IMR-90 (cell line): ENCODE measurements around the gene LCN12. TPM values are rescaled to one million over a fixed set of nuclear protein-coding genes. Genes with fewer than 3 reads are reported as not detected.

Experiments
- ATAC-seq: fragments of 200-7000 bp; cut with Tn5 transposase; 2 replicates; pipeline ENCODE4 v1.9.1; 2020; ENCODE audit warnings: low read depth, mild to moderate bottlenecking, moderate library complexity
- BruUV-seq: library from RNA; stranded (reverse); fragments of 400-500 nt; replicated peaks from 2 replicates; lab custom pipeline; 2021; lab: Mats Ljungman, UMichigan
- CTCF ChIA-PET: fragments of 300-600 bp; formaldehyde crosslinking; extraction: SDS; loops from one replicate; lab custom pipeline; 2021; ENCODE audit warnings: antibody characterized with exemption; lab: Yijun Ruan, JAX
- POLR2A ChIA-PET: fragments of 300-600 bp; sonication (Branson Sonifier 250); formaldehyde crosslinking; loops from one replicate; lab custom pipeline; 2022; ENCODE audit warnings: antibody characterized with exemption; ENCODE audit not compliant: unreplicated experiment; lab: Charles Lee
- DNase-seq: peaks from one replicate; pipeline ENCODE4 v3.0.0; 2013
- H2AFZ ChIP-seq: replicated peaks from 2 replicates; pipeline ENCODE3; 2013; ENCODE audit warnings: low read length, mild to moderate bottlenecking; ENCODE audit not compliant: poor library complexity
- H2AK5ac ChIP-seq: 2 replicates; pipeline ENCODE4 v1.6.1; 2013; ENCODE audit warnings: low read depth, low read length, inconsistent platforms
- H2AK9ac ChIP-seq: replicated peaks from 2 replicates; pipeline ENCODE3; 2013; ENCODE audit warnings: mild to moderate bottlenecking, low read depth, low read length, moderate library complexity; ENCODE audit not compliant: poor library complexity
- H2BK120ac ChIP-seq: 2 replicates; pipeline ENCODE4 v1.6.1; 2013; ENCODE audit warnings: low read depth, low read length, inconsistent platforms
- H2BK15ac ChIP-seq: 3 replicates; pipeline ENCODE4 v1.6.1; 2013; ENCODE audit warnings: low read depth, low read length, inconsistent platforms
- H2BK20ac ChIP-seq: 2 replicates; pipeline ENCODE4 v1.6.1; 2013; ENCODE audit warnings: low read depth, mild to moderate bottlenecking, inconsistent platforms, low read length, moderate library complexity
- H2BK5ac ChIP-seq: 2 replicates; pipeline ENCODE4 v1.6.1; 2013; ENCODE audit warnings: mild to moderate bottlenecking, low read depth, low read length, inconsistent platforms; ENCODE audit not compliant: poor library complexity, severe bottlenecking
- H3K14ac ChIP-seq: replicated peaks from 2 replicates; pipeline ENCODE4 v1.6.1; 2013; ENCODE audit warnings: low read depth, low read length, inconsistent platforms
- H3K18ac ChIP-seq: 2 replicates; pipeline ENCODE4 v1.6.1; 2013; ENCODE audit warnings: low read depth, low read length, control low read depth
- H3K23ac ChIP-seq: 2 replicates; pipeline ENCODE4 v1.6.1; 2013; ENCODE audit warnings: low read depth, low read length, inconsistent platforms
- H3K27ac ChIP-seq: 2 replicates; pipeline ENCODE4 v1.5.1; 2013; ENCODE audit warnings: mild to moderate bottlenecking, control low read depth, low read length; ENCODE audit not compliant: insufficient read depth
- H3K27me3 ChIP-seq: 2 replicates; pipeline ENCODE4 v1.6.1; 2013; ENCODE audit warnings: low read length; ENCODE audit not compliant: control insufficient read depth, insufficient read depth
- H3K36me3 ChIP-seq: 2 replicates; pipeline ENCODE4 v1.6.1; 2013; ENCODE audit warnings: low read length, mixed read lengths; ENCODE audit not compliant: control insufficient read depth, insufficient read depth
- H3K4ac ChIP-seq: 2 replicates; pipeline ENCODE4 v1.6.1; 2013; ENCODE audit warnings: low read depth, low read length, inconsistent platforms
- H3K4me1 ChIP-seq: 2 replicates; pipeline ENCODE4 v1.6.1; 2013; ENCODE audit warnings: low read length, mixed read lengths; ENCODE audit not compliant: control insufficient read depth, insufficient read depth
- H3K4me2 ChIP-seq: 2 replicates; pipeline ENCODE4 v1.6.1; 2013; ENCODE audit warnings: low read depth, mild to moderate bottlenecking, control low read depth, low read length, moderate library complexity
- H3K4me3 ChIP-seq: 2 replicates; pipeline ENCODE4 v1.5.1; 2013; ENCODE audit warnings: low read depth, mild to moderate bottlenecking, control low read depth, low read length, moderate library complexity; ENCODE audit not compliant: insufficient read depth
- H3K56ac ChIP-seq: 2 replicates; pipeline ENCODE4 v1.6.1; 2013; ENCODE audit warnings: low read length, inconsistent platforms; ENCODE audit not compliant: insufficient read depth; ENCODE audit errors: extremely low read depth
- H3K79me1 ChIP-seq, 2 experiments: 2 replicates each; pipeline ENCODE4 v1.6.1; 2013; ENCODE audit warnings: low read length in 2 of 2, inconsistent platforms in 1 of 2, low read depth in 1 of 2
- H3K9ac ChIP-seq: 2 replicates; pipeline ENCODE4 v1.6.1; 2013; ENCODE audit warnings: low read depth, low read length, control low read depth
- H3K9me1 ChIP-seq: 2 replicates; pipeline ENCODE4 v1.6.1; 2013; ENCODE audit warnings: low read length, inconsistent platforms; ENCODE audit not compliant: insufficient read depth
- H3K9me3 ChIP-seq: 2 replicates; pipeline ENCODE4 v1.6.1; 2013; ENCODE audit warnings: low read length; ENCODE audit not compliant: control insufficient read depth, insufficient read depth
- H4K20me1 ChIP-seq: 2 replicates; pipeline ENCODE4 v1.6.1; 2013; ENCODE audit warnings: low read length, inconsistent platforms; ENCODE audit not compliant: insufficient read depth
- H4K5ac ChIP-seq: 2 replicates; pipeline ENCODE4 v1.6.1; 2013; ENCODE audit warnings: mild to moderate bottlenecking, low read depth, low read length, control low read depth
- H4K8ac ChIP-seq, 2 experiments: 2 replicates each; pipeline ENCODE4 v1.6.1; 2013; ENCODE audit warnings: low read depth in 2 of 2, low read length in 2 of 2, control low read depth in 1 of 2, inconsistent platforms in 1 of 2
- H4K91ac ChIP-seq: 2 replicates; pipeline ENCODE4 v1.6.1; 2013; ENCODE audit warnings: low read depth, low read length, inconsistent platforms; ENCODE audit not compliant: insufficient read depth
- BHLHE40 ChIP-seq: fragments of 150-350 bp; IDR thresholded peaks from 2 replicates; pipeline ENCODE4 v1.6.1; 2016; ENCODE audit warnings: mild to moderate bottlenecking, low read depth, low read length
- CEBPB ChIP-seq: IDR thresholded peaks from 2 replicates; pipeline ENCODE4 v1.6.1; 2012; ENCODE audit warnings: low read depth, low read length, improper control_type of control experiment
- CHD1 ChIP-seq: IDR thresholded peaks from 2 replicates; pipeline ENCODE4 v1.6.1; 2012; ENCODE audit warnings: low read depth, low read length, improper control_type of control experiment
- CTCF ChIP-seq: conservative IDR thresholded peaks from 2 replicates; pipeline ENCODE4 v1.5.1; 2012; ENCODE audit warnings: mild to moderate bottlenecking, low read depth, low read length, improper control_type of control experiment
- ELK1 ChIP-seq: fragments of 150-350 bp; IDR thresholded peaks from 2 replicates; pipeline ENCODE4 v1.6.1; 2016; ENCODE audit warnings: low read depth, mild to moderate bottlenecking, low read length, moderate library complexity, borderline replicate concordance
- MAFK ChIP-seq: IDR thresholded peaks from 2 replicates; pipeline ENCODE4 v1.6.1; 2012; ENCODE audit warnings: low read depth, low read length, improper control_type of control experiment
- MAZ ChIP-seq: IDR thresholded peaks from 2 replicates; pipeline ENCODE4 v1.6.1; 2012; ENCODE audit warnings: low read depth, mild to moderate bottlenecking, low read length, improper control_type of control experiment, moderate library complexity, borderline replicate concordance
- MXI1 ChIP-seq: IDR thresholded peaks from 2 replicates; pipeline ENCODE4 v1.6.1; 2012; ENCODE audit warnings: low read depth, mild to moderate bottlenecking, low read length, moderate library complexity, borderline replicate concordance
- NFE2L2 ChIP-seq: fragments of 150-350 bp; IDR thresholded peaks from 2 replicates; pipeline ENCODE4 v1.6.1; 2016; ENCODE audit warnings: low read depth, mild to moderate bottlenecking, low read length
- RAD21 ChIP-seq: IDR thresholded peaks from 2 replicates; pipeline ENCODE4 v1.6.1; 2012; ENCODE audit warnings: low read length, improper control_type of control experiment
- RCOR1 ChIP-seq: IDR thresholded peaks from 2 replicates; pipeline ENCODE4 v1.6.1; 2012; ENCODE audit warnings: mild to moderate bottlenecking, low read length, improper control_type of control experiment; ENCODE audit not compliant: insufficient replicate concordance
- RFX5 ChIP-seq: IDR thresholded peaks from 2 replicates; pipeline ENCODE4 v1.8.0; 2012; ENCODE audit warnings: low read depth, mild to moderate bottlenecking, low read length, moderate library complexity
- USF2 ChIP-seq: fragments of 150-350 bp; IDR thresholded peaks from 2 replicates; pipeline ENCODE4 v1.6.1; 2017; ENCODE audit warnings: mild to moderate bottlenecking, antibody characterized with exemption, low read length, low read depth
- WGBS, 2 experiments: methylation state at CpG; one replicate each; pipeline versions ENCODE4 v1.1.5 to v1.1.7; 2013; ENCODE audit warnings: missing lambda C conversion rate in 2 of 2; ENCODE audit not compliant: insufficient read length in 1 of 2; ENCODE audit errors: extremely low coverage in 2 of 2; 5-methylcytosine and 5-hydroxymethylcytosine counted together
- dilution Hi-C: fragments of 300-500 bp; cut with HindIII; formaldehyde crosslinking; loops from one replicate; pipeline ENCODE4 v1.14.3; 2018; ENCODE audit warnings: low sequenced_read_pairs; ENCODE audit not compliant: unreplicated experiment
- in situ Hi-C: fragments of 300-500 bp; cut with MboI; formaldehyde crosslinking; loops from 3 replicates; pipeline ENCODE4 v1.14.3; 2019; ENCODE audit warnings: low sequenced_read_pairs, inconsistent platforms, mixed read lengths
- intact Hi-C: fragments of 100-400 bp; cut with micrococcal nuclease; formaldehyde crosslinking; loops from 2 replicates; pipeline ENCODE4 v1.10.0; 2022
- polyA plus RNA-seq, 3 experiments: library from polyadenylated mRNA; depleted of rRNA; stranded (reverse); fragments of >200 nt; gene quantifications; 2 replicates each; pipeline ENCODE4 v1.2.3, GENCODE V29; 2012; ENCODE audit warnings: low replicate concordance in 1 of 3
- total RNA-seq: library from RNA; depleted of rRNA; stranded (reverse); fragments of >200 nt; gene quantifications from 2 replicates; pipeline ENCODE4 v1.2.3, GENCODE V29; 2012

The LCN12 gene
- total and polyA plus RNA-seq, 2 of the 4 experiments (the other 2 are of a cell fraction), result 0.12 TPM; not detected in 1

- Histone ChIP-seq H3K9ac (no peak overlapping the region), H3K18ac (no peak overlapping the region), H4K20me1 (no peaks in the 10 kb centered on the region), H4K5ac (no peak overlapping the region), H4K91ac (no peak overlapping the region), H2BK5ac (no peak overlapping the region), H3K9me1 (no peaks in the 10 kb centered on the region), H3K23ac (no peak overlapping the region), H2BK20ac (no peak overlapping the region), H2AFZ (no peak overlapping the region), H4K8ac (no peak overlapping the region), H3K36me3 (no peaks in the 10 kb centered on the region), H3K4me1 (no peaks in the 10 kb centered on the region; the same call in 1 of the 2 replicates), H3K4me2 (no peak overlapping the region), H2AK5ac (no peak overlapping the region), H3K27ac (no peak overlapping the region), H3K4me3 (no peak overlapping the region), H3K14ac (no peak overlapping the region), H3K27me3 (peaks cover 18% of the 10 kb centered on the region; the same call in 1 of the 2 replicates), H2BK15ac (no peak overlapping the region), H2AK9ac (no peak overlapping the region), H2BK120ac (no peak overlapping the region), H3K79me1 (no peaks in the 10 kb centered on the region), H3K4ac (no peak overlapping the region), H3K9me3 (peaks cover 3% of the 10 kb centered on the region), H3K56ac (no peak overlapping the region)
- ChIA-PET CTCF (no interaction called here), POLR2A (no interaction called here)
- dilution Hi-C loops, result no loop called here
- WGBS, 2 experiments, result 58% methylated on average over 10 of the region's 19 CpGs; no CpG with 5 or more reads in 1 of the 2 experiments
- BruUV-seq, result no TSS peak
- ATAC-seq (no peak), DNase-seq (no peak)
- in situ Hi-C loops, result no loop called here
- TF ChIP-seq NFE2L2, result no peak
- TF ChIP-seq CHD1, result no peak
- TF ChIP-seq RCOR1, result no peak
- TF ChIP-seq MAZ, result no peak
- TF ChIP-seq CEBPB, result no peak
- no peak for TF ChIP-seq ELK1
- TF ChIP-seq MXI1, result no peak
- no peak for TF ChIP-seq USF2
- TF ChIP-seq RFX5, result no peak
- no peak for TF ChIP-seq BHLHE40
- no peak for TF ChIP-seq RAD21
- TF ChIP-seq MAFK, result no peak
- TF ChIP-seq CTCF, result no peak
- intact Hi-C loops, result no loop called here
Measured at GRCh38 chr9:136953771-136954269, 1.7 kb downstream of the LCN12 start.
